GM23338 (cell line): ENCODE results near the gene NDFIP1. TPM values are rescaled to one million over a fixed set of nuclear protein-coding genes. Genes with fewer than 3 reads are reported as not detected.

Source experiments
- EZH2 ChIP-seq: fragments of 200-600 bp; sonication (generic); IDR thresholded peaks from one replicate; pipeline ENCODE4 v1.8.0; 2017; ENCODE audit warnings: antibody characterized with exemption, mild to moderate bottlenecking, low read depth; ENCODE audit not compliant: unreplicated experiment
- JUNB ChIP-seq: IDR thresholded peaks from one replicate; pipeline ENCODE4 v1.6.1; 2016; ENCODE audit warnings: antibody characterized with exemption; ENCODE audit not compliant: unreplicated experiment
- NANOG ChIP-seq: IDR thresholded peaks from 2 replicates; pipeline ENCODE4 v1.6.1; 2016; ENCODE audit warnings: antibody characterized with exemption, borderline replicate concordance
- POLR2AphosphoS5 ChIP-seq: IDR thresholded peaks from 2 replicates; pipeline ENCODE4 v1.6.1; 2016; ENCODE audit warnings: antibody characterized with exemption, low read depth
- STAT1 ChIP-seq: IDR thresholded peaks from one replicate; pipeline ENCODE4 v1.6.1; 2016; ENCODE audit warnings: antibody characterized with exemption; ENCODE audit not compliant: unreplicated experiment
- ZNF114 ChIP-seq: fragments of 250-450 bp; sonication (Bioruptor Pico); IDR thresholded peaks from 2 replicates; pipeline ENCODE4 v1.5.0; 2020; ENCODE audit warnings: mild to moderate bottlenecking, moderate library complexity
- polyA plus RNA-seq: library from polyadenylated mRNA; unstranded; fragments of >200 nt; fragmentation: Nextera tagmentation; extraction: Ambion mirVana; gene quantifications from 2 replicates; pipeline ENCODE4 v1.2.1, GENCODE V29; 2016
- total RNA-seq: library from RNA; depleted of rRNA; stranded (reverse); fragments of >200 nt; shearing (Covaris generic); gene quantifications from 2 replicates; pipeline ENCODE4 v1.2.3, GENCODE V29; 2014
- TF ChIP-seq, protein P1 (sequence below): fragments of 250-450 bp; sonication (Bioruptor Pico); IDR thresholded peaks from 2 replicates; pipeline ENCODE4 v1.5.0; 2020; ENCODE audit warnings: mild to moderate bottlenecking, moderate library complexity
- TF ChIP-seq, protein P2 (sequence below), 2 experiments: fragments of 200-600 bp in 1 of 2; sonication (generic) in 1 of 2; conservative IDR thresholded peaks; 2 replicates each; pipeline versions ENCODE4 v1.5.1 to v1.6.1; 2016 to 2017; ENCODE audit warnings: antibody characterized with exemption in 2 of 2, low read depth in 2 of 2, mild to moderate bottlenecking in 2 of 2, moderate library complexity in 1 of 2

NDFIP1 gene
- total and polyA plus RNA-seq, 2 experiments from 2014 or later = 24.3 to 45.0 TPM

DNA sequence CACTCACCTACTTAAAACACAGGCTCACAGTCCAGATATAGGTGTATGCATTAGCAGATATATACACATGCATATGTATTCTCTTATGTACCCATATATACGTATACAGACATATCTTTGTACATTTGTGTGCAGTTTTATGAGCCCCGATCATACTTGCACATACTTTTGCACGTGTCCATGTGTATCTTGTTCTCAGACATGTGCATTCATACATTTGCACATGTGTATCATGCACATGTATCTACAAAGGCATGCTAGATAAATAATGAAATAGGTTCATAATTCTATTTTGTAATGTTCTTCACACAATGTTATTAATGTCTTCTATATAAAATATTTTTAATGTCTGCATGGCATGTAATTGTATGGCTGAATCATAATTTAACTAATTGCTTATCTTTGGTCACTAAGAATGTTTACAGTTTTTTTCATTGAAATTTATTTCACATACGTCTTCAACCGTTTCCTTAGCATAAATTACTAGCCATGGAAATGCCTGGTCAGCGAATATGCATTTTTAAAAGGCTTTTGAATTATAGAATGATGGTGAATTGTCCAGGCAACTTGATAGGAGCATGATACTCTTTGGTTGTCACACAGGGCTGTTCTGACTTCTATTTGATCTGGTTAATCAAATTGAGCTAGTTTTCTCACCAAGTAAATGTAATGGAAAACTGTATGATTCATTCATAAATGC lies 2.6 kb downstream of the NDFIP1 start (continued):
- TF ChIP-seq, protein P1, sequence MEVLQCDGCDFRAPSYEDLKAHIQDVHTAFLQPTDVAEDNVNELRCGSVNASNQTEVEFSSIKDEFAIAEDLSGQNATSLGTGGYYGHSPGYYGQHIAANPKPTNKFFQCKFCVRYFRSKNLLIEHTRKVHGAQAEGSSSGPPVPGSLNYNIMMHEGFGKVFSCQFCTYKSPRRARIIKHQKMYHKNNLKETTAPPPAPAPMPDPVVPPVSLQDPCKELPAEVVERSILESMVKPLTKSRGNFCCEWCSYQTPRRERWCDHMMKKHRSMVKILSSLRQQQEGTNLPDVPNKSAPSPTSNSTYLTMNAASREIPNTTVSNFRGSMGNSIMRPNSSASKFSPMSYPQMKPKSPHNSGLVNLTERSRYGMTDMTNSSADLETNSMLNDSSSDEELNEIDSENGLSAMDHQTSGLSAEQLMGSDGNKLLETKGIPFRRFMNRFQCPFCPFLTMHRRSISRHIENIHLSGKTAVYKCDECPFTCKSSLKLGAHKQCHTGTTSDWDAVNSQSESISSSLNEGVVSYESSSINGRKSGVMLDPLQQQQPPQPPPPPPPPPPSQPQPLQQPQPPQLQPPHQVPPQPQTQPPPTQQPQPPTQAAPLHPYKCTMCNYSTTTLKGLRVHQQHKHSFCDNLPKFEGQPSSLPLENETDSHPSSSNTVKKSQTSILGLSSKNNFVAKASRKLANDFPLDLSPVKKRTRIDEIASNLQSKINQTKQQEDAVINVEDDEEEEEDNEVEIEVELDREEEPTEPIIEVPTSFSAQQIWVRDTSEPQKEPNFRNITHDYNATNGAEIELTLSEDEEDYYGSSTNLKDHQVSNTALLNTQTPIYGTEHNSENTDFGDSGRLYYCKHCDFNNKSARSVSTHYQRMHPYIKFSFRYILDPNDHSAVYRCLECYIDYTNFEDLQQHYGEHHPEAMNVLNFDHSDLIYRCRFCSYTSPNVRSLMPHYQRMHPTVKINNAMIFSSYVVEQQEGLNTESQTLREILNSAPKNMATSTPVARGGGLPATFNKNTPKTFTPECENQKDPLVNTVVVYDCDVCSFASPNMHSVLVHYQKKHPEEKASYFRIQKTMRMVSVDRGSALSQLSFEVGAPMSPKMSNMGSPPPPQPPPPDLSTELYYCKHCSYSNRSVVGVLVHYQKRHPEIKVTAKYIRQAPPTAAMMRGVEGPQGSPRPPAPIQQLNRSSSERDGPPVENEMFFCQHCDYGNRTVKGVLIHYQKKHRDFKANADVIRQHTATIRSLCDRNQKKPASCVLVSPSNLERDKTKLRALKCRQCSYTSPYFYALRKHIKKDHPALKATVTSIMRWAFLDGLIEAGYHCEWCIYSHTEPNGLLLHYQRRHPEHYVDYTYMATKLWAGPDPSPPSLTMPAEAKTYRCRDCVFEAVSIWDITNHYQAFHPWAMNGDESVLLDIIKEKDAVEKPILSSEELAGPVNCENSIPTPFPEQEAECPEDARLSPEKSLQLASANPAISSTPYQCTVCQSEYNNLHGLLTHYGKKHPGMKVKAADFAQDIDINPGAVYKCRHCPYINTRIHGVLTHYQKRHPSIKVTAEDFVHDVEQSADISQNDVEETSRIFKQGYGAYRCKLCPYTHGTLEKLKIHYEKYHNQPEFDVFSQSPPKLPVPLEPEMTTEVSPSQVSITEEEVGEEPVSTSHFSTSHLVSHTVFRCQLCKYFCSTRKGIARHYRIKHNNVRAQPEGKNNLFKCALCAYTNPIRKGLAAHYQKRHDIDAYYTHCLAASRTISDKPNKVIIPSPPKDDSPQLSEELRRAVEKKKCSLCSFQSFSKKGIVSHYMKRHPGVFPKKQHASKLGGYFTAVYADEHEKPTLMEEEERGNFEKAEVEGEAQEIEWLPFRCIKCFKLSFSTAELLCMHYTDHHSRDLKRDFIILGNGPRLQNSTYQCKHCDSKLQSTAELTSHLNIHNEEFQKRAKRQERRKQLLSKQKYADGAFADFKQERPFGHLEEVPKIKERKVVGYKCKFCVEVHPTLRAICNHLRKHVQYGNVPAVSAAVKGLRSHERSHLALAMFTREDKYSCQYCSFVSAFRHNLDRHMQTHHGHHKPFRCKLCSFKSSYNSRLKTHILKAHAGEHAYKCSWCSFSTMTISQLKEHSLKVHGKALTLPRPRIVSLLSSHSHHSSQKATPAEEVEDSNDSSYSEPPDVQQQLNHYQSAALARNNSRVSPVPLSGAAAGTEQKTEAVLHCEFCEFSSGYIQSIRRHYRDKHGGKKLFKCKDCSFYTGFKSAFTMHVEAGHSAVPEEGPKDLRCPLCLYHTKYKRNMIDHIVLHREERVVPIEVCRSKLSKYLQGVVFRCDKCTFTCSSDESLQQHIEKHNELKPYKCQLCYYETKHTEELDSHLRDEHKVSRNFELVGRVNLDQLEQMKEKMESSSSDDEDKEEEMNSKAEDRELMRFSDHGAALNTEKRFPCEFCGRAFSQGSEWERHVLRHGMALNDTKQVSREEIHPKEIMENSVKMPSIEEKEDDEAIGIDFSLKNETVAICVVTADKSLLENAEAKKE = no peak
- TF ChIP-seq, protein P2, sequence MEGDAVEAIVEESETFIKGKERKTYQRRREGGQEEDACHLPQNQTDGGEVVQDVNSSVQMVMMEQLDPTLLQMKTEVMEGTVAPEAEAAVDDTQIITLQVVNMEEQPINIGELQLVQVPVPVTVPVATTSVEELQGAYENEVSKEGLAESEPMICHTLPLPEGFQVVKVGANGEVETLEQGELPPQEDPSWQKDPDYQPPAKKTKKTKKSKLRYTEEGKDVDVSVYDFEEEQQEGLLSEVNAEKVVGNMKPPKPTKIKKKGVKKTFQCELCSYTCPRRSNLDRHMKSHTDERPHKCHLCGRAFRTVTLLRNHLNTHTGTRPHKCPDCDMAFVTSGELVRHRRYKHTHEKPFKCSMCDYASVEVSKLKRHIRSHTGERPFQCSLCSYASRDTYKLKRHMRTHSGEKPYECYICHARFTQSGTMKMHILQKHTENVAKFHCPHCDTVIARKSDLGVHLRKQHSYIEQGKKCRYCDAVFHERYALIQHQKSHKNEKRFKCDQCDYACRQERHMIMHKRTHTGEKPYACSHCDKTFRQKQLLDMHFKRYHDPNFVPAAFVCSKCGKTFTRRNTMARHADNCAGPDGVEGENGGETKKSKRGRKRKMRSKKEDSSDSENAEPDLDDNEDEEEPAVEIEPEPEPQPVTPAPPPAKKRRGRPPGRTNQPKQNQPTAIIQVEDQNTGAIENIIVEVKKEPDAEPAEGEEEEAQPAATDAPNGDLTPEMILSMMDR (conservative IDR thresholded peaks at IDR 0.05; ENCODE audit: low read depth in 2 of 2) = no peak
- no peak for TF ChIP-seq STAT1
- no peak for TF ChIP-seq ZNF114 (CRISPR knock-in tag)
- no peak for TF ChIP-seq EZH2
- TF ChIP-seq JUNB = no peak
- no peak for TF ChIP-seq NANOG
- TF ChIP-seq POLR2AphosphoS5 = no peak
